SK-N-SH treated with all-trans-retinoic acid at 6 μM for 48 hours (cell line): Measurements from ENCODE around the gene PMEPA1.

Experiments
- ATAC-seq: fragments of 200-7000 bp; cut with Tn5 transposase; 3 replicates; pipeline ENCODE4 v1.9.1; 2020; ENCODE audit warnings: mild to moderate bottlenecking, moderate library complexity
- ARNTL ChIP-seq: fragments of 450-650 bp; formaldehyde crosslinking; IDR thresholded peaks from 2 replicates; pipeline ENCODE4 v1.5.0; 2020; ENCODE audit warnings: low read depth, mild to moderate bottlenecking, moderate library complexity, borderline replicate concordance
- BACH2 ChIP-seq: fragments of 250-450 bp; sonication (Bioruptor Pico); IDR thresholded peaks from 2 replicates; pipeline ENCODE4 v1.9.0; 2021; ENCODE audit warnings: mild to moderate bottlenecking, borderline replicate concordance
- CREB5 ChIP-seq: fragments of 250-450 bp; sonication (Bioruptor Pico); IDR thresholded peaks from 2 replicates; pipeline ENCODE4 v1.5.1; 2020; ENCODE audit warnings: low read depth, mild to moderate bottlenecking, moderate library complexity
- CSDC2 ChIP-seq: fragments of 250-450 bp; sonication (Bioruptor Pico); IDR thresholded peaks from 2 replicates; pipeline ENCODE4 v1.5.0; 2020; ENCODE audit warnings: mild to moderate bottlenecking, moderate library complexity
- CSRNP3 ChIP-seq: fragments of 250-450 bp; sonication (Bioruptor Pico); IDR thresholded peaks from 2 replicates; pipeline ENCODE4 v1.5.1; 2021; ENCODE audit warnings: mild to moderate bottlenecking, moderate library complexity
- ESRRG ChIP-seq: fragments of 250-450 bp; sonication (Bioruptor Pico); IDR thresholded peaks from 2 replicates; pipeline ENCODE4 v1.6.1; 2021; ENCODE audit warnings: mild to moderate bottlenecking
- GLIS3 ChIP-seq: fragments of 250-450 bp; sonication (Bioruptor Pico); IDR thresholded peaks from 2 replicates; pipeline ENCODE4 v1.5.0; 2020; ENCODE audit warnings: mild to moderate bottlenecking, moderate library complexity
- ISL1 ChIP-seq: fragments of 250-450 bp; sonication (Bioruptor Pico); IDR thresholded peaks from 2 replicates; pipeline ENCODE4 v2.1.2; 2022; ENCODE audit warnings: mild to moderate bottlenecking, moderate library complexity
- OSR1 ChIP-seq: fragments of 250-450 bp; sonication (Bioruptor Pico); IDR thresholded peaks from 2 replicates; pipeline ENCODE4 v1.8.0; 2022; ENCODE audit warnings: moderate library complexity, mild to moderate bottlenecking, inconsistent platforms
- PATZ1 ChIP-seq: fragments of 250-450 bp; sonication (Bioruptor Pico); IDR thresholded peaks from 2 replicates; pipeline ENCODE4 v1.8.0; 2020; ENCODE audit warnings: mild to moderate bottlenecking, moderate library complexity, borderline replicate concordance
- POU6F1 ChIP-seq: fragments of 250-450 bp; sonication (Bioruptor Pico); IDR thresholded peaks from 2 replicates; pipeline ENCODE4 v1.8.0; 2021; ENCODE audit warnings: low read depth, mild to moderate bottlenecking, moderate library complexity, borderline replicate concordance
- PPARA ChIP-seq: fragments of 250-450 bp; sonication (Bioruptor Pico); IDR thresholded peaks from 2 replicates; pipeline ENCODE4 v1.5.0; 2020; ENCODE audit warnings: mild to moderate bottlenecking, borderline replicate concordance
- RARB ChIP-seq: fragments of 250-450 bp; sonication (Bioruptor Pico); IDR thresholded peaks from 2 replicates; pipeline ENCODE4 v1.8.0; 2021; ENCODE audit warnings: mild to moderate bottlenecking, moderate library complexity
- SNAI2 ChIP-seq: fragments of 250-450 bp; sonication (Bioruptor Pico); IDR thresholded peaks from 2 replicates; pipeline ENCODE4 v1.5.0; 2020; ENCODE audit warnings: mild to moderate bottlenecking, moderate library complexity
- TCF4 ChIP-seq: fragments of 250-450 bp; sonication (Bioruptor Pico); IDR thresholded peaks from 2 replicates; pipeline ENCODE4 v1.8.0; 2021; ENCODE audit warnings: mild to moderate bottlenecking, moderate library complexity, borderline replicate concordance
- TOX ChIP-seq: fragments of 250-450 bp; sonication (Bioruptor Pico); IDR thresholded peaks from 2 replicates; pipeline ENCODE4 v1.8.0; 2021; ENCODE audit warnings: mild to moderate bottlenecking, moderate library complexity, borderline replicate concordance
- TSHZ2 ChIP-seq: fragments of 250-450 bp; sonication (Bioruptor Pico); IDR thresholded peaks from 2 replicates; pipeline ENCODE4 v1.5.0; 2020; ENCODE audit warnings: mild to moderate bottlenecking, moderate library complexity
- ZC3H10 ChIP-seq: fragments of 250-450 bp; sonication (Bioruptor Pico); IDR thresholded peaks from 2 replicates; pipeline ENCODE4 v1.5.1; 2021; ENCODE audit warnings: mild to moderate bottlenecking, moderate library complexity
- ZFP3 ChIP-seq: fragments of 250-450 bp; sonication (Bioruptor Pico); IDR thresholded peaks from 2 replicates; pipeline ENCODE4 v1.5.0; 2020; ENCODE audit warnings: mild to moderate bottlenecking, moderate library complexity
- ZFP30 ChIP-seq: fragments of 450-650 bp; formaldehyde crosslinking; IDR thresholded peaks from 2 replicates; pipeline ENCODE4 v1.5.0; 2022; ENCODE audit warnings: mild to moderate bottlenecking, moderate library complexity
- ZNF565 ChIP-seq: fragments of 450-650 bp; formaldehyde crosslinking; conservative IDR thresholded peaks from 2 replicates; pipeline ENCODE4 v1.5.0; 2020; ENCODE audit warnings: low read depth, mild to moderate bottlenecking, moderate library complexity
- ZNF70 ChIP-seq: fragments of 450-650 bp; formaldehyde crosslinking; IDR thresholded peaks from 2 replicates; pipeline ENCODE4 v1.5.0; 2020; ENCODE audit warnings: mild to moderate bottlenecking, moderate library complexity
- ZNF8 ChIP-seq: fragments of 450-650 bp; formaldehyde crosslinking; IDR thresholded peaks from 2 replicates; pipeline ENCODE4 v1.5.0; 2020; ENCODE audit warnings: mild to moderate bottlenecking, moderate library complexity

The PMEPA1 gene

GRCh38 chr20:57688864-57689263, 21.0 kb downstream of the PMEPA1 start:
- TF ChIP-seq ISL1 (CRISPR knock-in tag) (no peak), ZFP3 (CRISPR knock-in tag) (no peak), PPARA (CRISPR knock-in tag) (no peak)
- ATAC-seq, result no peak

GRCh38 chr20:57688295-57688694, 21.5 kb downstream of the PMEPA1 start:
- no peak for ATAC-seq
- TF ChIP-seq CREB5 (CRISPR knock-in tag) (no peak), ZNF70 (CRISPR knock-in tag) (no peak), POU6F1 (CRISPR knock-in tag) (no peak), ZFP30 (CRISPR knock-in tag) (no peak), BACH2 (CRISPR knock-in tag) (no peak), PATZ1 (CRISPR knock-in tag) (no peak), CSRNP3 (no peak), GLIS3 (CRISPR knock-in tag) (no peak), TOX (CRISPR knock-in tag) (no peak), ISL1 (CRISPR knock-in tag) (no peak), ARNTL (no peak), RARB (no peak), TSHZ2 (no peak), SNAI2 (CRISPR knock-in tag) (no peak), PPARA (CRISPR knock-in tag) (no peak), ESRRG (no peak), ZFP3 (CRISPR knock-in tag) (no peak), ZC3H10 (CRISPR knock-in tag) (no peak), TCF4 (CRISPR knock-in tag) (no peak)

GRCh38 chr20:57686931-57687652, 22.7 kb downstream of the PMEPA1 start:
- TF ChIP-seq ZC3H10 (CRISPR knock-in tag) (no peak), ZNF70 (CRISPR knock-in tag) (no peak), OSR1 (CRISPR knock-in tag) (no peak), ZNF565 (CRISPR knock-in tag) (no peak), CSDC2 (no peak), ISL1 (CRISPR knock-in tag) (no peak), ZNF8 (CRISPR knock-in tag) (no peak), ZFP3 (CRISPR knock-in tag) (no peak), PPARA (CRISPR knock-in tag) (no peak), CSRNP3 (no peak), TOX (CRISPR knock-in tag) (no peak), RARB (no peak)
- no peak for ATAC-seq
